HG02973 (cell line): ENCODE data around the gene ABCA3.
"Not testable (repeated sequence)": the region's sequence is repeated elsewhere in the genome, so short reads cannot be mapped to it uniquely, and the experiment has no call there.

ENCODE experiments used
- ATAC-seq: cut with Tn5 transposase; IDR thresholded peaks from one replicate; pipeline ENCODE4 v1.9.1; 2021; ENCODE audit warnings: moderate library complexity; ENCODE audit not compliant: unreplicated experiment

The ABCA3 gene

DNA sequence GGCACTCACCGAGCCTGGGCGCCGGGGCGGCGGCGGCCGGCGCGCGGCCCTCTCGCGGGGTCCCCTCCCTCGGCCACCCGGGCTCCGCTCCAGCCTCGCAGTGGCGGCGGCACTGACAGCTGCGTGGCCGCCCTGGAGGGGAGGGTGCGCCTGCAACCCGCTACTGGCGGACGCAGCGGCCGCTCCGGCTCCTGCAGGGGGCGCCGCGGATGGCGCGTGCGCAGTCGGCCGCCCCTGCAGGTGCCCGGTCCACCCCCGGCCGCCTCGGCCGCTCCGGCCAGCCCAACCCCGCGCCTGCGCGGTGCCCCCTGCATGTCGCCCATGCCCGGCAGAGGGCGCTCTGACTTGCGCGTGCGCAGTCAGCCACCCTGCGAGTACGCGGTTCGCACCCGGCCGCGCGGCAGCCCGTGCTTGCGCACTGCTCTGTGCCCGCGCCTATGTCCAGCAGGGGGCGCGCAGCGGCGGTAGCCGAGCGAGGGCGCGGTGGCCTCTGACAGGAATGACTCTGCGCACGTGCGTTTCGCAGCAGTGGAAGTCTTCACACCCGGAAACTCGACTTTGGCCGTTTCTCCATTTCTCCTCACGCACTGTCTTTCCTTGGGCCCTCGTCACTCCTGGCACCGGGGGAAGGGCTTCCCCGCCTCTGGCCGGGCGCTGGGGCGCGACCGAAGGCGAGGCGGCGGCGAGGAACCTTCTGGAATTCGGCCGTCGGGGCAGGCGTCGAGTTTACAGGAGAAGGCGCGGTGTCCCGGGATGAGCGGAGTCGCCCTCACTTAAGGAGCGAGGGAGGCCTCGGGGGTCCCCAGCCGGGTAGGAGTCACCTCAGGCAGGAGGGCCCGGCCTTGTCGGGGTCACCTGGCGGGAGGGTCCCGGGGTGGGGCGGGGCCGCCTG is at the start of gene ABCA3:
Gene ABCA3, minus strand, starts transcription at position 165 of the 892 bp plus-strand sequence. CDS start 14,262 bp downstream, outside the sequence.
- ATAC-seq, result peak; percentile 71

- no peak for ATAC-seq
These were observed 48.4 kb upstream of the ABCA3 start for GRCh38 chr16:2388875-2389433.

DNA sequence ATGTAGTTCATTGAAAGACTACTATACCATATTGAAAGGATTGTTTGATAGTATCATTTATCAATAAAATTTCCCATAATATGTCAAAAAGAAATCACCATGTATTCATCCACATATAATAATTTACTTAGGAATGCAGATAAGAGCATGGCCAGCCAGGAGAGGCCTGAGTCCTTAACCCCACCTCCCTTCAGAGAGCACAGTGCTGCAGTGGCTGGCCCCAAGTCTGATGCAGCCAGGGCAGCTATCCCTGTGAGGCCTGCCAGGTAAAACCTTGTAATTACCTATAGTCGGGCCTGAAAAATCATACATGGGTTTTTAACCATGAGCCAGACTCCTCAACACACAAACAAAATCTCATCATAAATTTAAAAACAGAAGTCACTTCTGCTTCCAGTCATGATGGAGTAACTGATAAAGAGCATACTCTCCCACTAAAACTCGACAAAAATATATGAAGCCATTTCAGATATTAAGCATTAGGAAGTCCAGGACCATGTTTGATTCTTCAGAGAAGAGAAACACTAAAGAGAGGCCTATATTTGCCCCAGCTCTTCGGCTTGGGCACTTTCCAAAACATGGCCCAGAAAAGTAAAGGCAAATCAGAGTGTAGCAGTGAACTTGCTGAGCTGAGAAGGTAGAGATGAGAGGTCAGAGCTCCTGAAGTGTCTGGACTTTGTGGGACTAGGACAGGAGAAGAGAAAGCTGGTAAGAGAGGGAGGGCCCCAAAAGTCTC is 47.8 kb upstream of the ABCA3 start:
- no peak for ATAC-seq

DNA sequence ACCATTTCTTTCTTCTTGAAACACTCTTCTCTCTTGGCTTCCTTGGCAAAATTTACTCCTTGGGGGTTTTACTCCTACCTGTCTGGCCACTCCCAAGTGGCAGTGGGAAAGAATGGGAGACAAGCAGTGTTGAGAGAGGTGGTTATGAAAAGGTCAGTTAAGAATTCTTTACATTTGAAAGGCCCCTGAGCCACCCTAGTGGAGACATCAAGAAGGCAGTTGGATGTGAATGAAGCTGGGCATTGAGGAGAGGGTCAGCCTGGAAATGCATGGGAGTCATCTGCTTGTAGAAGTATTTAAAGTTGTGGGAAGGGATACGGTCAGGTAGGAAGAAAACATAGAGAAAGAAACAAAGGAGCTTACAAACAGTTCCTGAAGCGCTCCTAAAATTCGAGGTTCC is 46.5 kb upstream of the ABCA3 start:
- no peak for ATAC-seq

- not testable (repeated sequence) for ATAC-seq
These were observed 45.5 kb upstream of the ABCA3 start for GRCh38 chr16:2385982-2386381.

DNA sequence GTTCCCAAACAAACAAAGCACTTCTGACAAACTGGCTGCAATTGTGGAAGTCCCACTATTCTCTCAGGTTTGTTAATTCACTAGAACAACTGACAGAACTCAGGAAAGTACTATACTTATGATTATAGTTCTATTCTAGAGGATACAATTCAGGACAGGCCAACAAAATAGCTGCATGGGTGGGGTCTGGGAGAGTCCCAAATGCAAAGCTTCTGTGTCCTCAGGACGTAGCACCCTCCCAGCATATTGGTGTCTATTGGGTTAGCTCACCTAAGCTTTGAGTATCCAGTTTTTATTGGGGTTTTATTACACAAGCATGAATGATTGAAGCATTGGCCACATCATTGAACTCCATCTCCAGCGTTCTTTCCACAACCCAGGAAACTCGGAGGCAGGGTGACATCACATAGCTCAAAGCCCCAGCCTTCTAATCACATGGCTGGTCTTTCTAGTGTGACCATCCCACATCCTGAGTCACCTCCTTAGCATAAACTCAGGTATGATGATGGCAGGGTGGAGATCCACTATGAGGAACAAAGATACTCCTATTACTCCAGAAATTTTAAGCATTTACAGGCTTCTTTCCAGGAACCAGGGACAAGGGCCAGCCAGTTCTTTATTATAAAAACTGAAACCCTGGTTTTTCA is 44.8 kb upstream of the ABCA3 start:
- no peak for ATAC-seq

DNA sequence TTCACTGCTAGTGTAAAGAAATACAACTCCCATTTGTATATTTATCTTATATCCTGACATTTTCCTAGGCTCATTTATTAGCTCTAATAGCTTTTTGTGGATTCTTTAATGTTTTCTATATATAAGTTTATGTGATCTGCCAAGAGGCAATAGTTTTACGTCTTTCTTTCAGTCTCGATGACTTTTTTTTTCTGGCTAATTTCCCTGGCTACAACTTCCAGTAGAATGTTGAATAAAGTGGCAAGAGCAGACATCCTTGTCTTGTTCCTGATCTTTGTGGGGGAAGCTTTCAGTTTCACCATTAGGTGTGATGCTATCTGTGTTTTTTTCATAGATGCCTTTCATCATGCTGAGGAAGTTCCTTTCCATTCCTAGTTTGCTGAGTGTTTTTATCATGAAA is 43.9 kb upstream of the ABCA3 start:
- ATAC-seq, result no peak

- ATAC-seq, result no peak
These were observed 43.0 kb upstream of the ABCA3 start for GRCh38 chr16:2383501-2383900.

GRCh38 chr16:2374644-2375043 is 34.1 kb upstream of the ABCA3 start:
- ATAC-seq, result no peak

DNA sequence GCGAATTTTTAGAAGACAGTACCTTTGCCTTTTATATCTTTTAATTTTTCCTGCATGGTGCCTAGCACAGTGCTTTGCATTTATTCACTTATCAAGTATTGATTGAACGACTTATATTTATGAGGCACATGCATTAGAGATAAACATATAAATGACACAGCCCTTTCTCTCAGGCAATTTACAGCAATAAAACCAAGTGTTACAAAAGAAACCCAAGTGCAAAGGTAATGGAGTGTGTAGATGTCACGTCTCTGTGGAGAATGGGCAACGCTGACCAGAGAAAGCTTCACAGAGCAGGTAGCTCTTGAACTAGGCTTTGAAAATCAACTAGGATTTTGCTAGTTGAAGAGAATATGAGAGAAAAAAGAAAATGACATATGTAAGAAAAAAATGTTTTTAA is 32.6 kb upstream of the ABCA3 start:
- ATAC-seq, result no peak

DNA sequence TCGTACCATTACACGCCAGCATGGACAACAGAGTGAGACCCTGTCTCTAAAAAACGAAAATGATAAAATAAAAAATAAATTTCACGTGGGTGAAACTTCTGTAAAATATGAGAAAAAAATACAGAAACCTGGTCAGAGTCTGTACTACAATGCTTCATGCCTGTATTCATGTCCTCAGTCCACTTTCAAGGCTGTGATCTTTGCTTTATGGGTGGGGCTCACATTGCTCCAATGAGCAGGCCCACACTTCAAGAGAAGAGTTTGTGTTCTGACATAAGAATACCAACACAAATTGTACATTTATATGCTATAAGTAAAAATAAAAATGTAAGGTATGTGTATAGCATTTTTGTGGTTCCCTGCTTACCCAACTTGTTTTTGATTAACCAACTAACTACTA is 32.2 kb upstream of the ABCA3 start:
- no peak for ATAC-seq

GRCh38 chr16:2371421-2371820 is 30.9 kb upstream of the ABCA3 start:
- no peak for ATAC-seq

DNA sequence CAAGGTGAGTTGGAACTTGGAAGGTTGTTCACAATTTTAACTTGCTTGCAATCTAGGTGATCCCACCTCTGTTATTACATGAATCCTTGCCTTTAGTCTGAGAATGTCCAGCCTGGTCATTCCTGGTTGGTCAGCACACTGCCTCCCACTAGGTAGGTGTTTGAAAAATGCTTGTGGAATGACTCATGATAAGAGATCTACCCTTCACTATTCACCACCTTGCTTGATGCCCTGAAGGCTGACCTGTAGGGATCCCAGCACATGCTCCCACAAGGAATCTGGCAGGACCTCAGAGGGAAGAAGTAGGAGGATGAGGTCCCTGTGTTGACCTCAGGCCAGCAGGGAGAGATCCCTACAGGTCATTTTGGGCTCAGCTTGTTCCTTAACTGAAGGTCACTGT is 30.2 kb upstream of the ABCA3 start:
- no peak for ATAC-seq

DNA sequence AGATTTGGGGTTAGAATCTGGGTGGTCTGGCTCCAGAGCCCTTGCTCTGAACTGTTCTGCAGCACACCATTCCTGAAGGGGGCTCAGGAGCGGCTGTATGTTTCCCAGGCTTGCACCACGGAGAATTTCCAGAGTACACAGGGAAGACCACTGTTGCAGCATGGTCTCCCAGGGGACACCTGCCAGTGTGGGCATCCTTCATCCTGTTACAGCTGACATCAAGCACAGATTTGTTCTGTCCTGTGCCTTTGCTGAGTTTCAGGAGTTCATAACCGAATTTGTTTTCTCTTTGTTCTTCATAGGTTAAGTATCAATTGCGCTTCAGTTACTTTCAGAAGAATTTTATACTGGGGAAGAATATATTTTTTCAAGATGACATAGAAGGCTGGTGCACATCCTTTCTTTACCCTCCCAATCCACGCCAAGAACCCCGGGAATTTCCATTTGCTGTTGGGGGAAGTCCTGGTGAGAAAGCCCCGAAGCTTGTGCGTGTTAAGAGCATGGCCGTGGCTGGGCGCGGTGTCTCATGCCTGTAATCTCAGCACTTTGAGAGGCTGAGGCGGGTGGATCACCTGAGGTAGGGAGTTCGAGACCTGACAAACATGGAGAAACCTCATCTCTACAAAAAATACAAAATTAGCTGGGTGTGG is 26.3 kb upstream of the ABCA3 start:
- ATAC-seq, result no peak

- no peak for ATAC-seq
These were observed 25.1 kb upstream of the ABCA3 start for GRCh38 chr16:2365397-2366294.

DNA sequence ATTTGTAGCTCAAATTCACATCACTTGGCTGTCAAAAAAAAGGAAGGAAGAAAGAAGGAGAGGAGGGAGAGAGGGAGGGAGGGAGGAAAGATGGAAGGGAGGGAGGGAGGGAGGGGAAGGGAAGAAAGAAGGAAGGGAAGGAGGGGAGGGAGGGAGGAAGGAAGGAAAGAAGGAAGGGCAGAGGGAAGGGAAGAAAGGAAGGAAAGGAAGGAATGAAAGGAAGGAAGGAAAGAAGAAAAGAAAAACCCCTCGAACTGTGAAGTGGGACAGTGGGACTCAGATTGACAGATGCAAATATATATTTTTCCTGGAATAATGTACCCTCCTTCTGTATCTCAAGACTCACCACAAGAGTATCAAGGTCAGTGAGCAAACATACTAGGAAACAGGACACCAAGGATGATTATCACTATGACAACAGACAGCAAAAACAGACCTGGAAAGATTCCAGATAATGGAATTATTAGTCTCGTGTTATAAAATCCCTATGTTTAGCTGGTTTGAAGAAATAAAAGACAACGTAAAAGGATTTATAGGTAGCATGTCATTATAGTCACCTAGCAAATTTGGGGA is 24.2 kb upstream of the ABCA3 start:
- ATAC-seq, result no peak

GRCh38 chr16:2362218-2362617 is 21.7 kb upstream of the ABCA3 start:
- ATAC-seq, result no peak

DNA sequence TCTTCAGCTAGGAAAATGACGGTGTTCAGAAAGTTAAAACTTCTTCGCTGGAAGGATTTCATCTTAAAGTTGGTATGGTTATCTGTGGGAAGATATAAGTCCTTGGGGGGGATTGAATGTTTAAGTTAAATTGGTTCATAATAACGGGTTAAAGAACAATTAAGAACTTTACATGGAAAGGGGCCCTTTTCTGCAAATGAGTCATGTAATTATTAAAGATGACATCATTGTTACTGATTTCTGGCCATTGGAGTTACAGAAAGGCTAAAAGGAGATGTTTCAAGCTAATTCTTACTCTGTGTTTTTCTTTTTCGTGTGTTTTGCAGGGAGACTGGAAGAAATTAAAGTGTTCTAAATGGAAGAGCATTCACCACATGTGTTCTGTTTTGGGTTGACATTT is 20.6 kb upstream of the ABCA3 start:
- ATAC-seq, result no peak

DNA sequence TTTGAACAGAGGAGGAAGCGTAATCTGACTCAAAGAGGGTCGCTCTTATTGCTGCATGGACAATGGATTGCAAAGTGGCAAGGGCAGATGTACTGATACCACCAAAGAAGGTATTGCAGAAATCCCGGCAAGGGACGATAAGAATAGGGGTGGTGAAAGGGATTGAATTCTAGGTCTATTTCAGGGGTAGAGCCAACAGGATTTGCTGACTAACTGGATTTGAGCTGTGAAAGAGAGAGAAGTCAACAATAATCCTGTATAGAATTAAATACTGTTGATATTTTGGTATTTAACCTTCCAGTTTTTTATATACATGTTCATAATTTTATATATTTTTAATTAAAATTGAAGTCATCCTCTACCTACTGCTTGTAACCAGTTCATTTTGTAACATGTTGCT is 19.4 kb upstream of the ABCA3 start:
- no peak for ATAC-seq

DNA sequence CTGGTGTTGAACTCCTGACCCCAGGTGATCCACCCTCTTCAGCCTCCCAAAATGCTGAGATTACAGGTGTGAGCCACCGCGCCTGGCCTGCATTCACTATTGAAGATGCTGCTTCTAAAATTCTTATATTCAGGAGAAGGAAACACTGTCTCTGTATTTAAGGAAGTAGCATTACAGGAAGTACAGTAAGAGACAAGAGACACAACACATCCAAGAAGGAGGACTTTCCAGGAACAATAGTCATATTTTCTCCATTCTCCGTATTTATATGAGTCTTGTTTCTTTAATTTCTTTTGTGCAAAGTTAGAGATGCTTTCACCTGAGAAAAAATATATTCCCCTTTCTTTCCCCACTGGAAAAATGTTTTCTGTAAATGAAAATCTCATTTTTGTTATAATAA is 18.3 kb upstream of the ABCA3 start:
- no peak for ATAC-seq
